Thoracic aorta (tissue), 2 donors: ENCODE results near the gene C13orf46. TPM values are rescaled to one million over a fixed set of nuclear protein-coding genes. Genes with fewer than 3 reads are reported as not detected.

Experiments
- ATAC-seq: fragments of 150-250 bp; one replicate; pipeline ENCODE4 v1.8.0; 2017; ENCODE audit warnings: low read depth; ENCODE audit not compliant: insufficient number of reproducible peaks, low FRiP score
- DNase-seq: peaks from one replicate; pipeline ENCODE4 v3.0.0-alpha.2; 2020; ENCODE audit warnings: low spot score
- H3K27ac ChIP-seq, 2 donors: fragments of 200-600 bp; sonication (generic); 1 replicate in 1 of 2; 2 replicates in 1 of 2; pipeline ENCODE4 v1.5.1; 2016; ENCODE audit warnings: mild to moderate bottlenecking in 2 of 2, moderate library complexity in 2 of 2
- H3K27me3 ChIP-seq: fragments of 200-600 bp; sonication (generic); replicated peaks from 2 replicates; pipeline ENCODE4 v1.6.0; 2016; ENCODE audit warnings: mild to moderate bottlenecking; ENCODE audit not compliant: insufficient read depth
- H3K36me3 ChIP-seq: fragments of 200-600 bp; sonication (generic); one replicate; pipeline ENCODE4 v1.5.1; 2016
- H3K4me1 ChIP-seq, 2 donors: fragments of 200-600 bp; sonication (generic); 1 replicate in 1 of 2; 2 replicates in 1 of 2; pipeline versions ENCODE4 v1.5.1 to v1.6.0; 2016; ENCODE audit warnings: low read depth in 2 of 2, mild to moderate bottlenecking in 1 of 2; ENCODE audit not compliant: control insufficient read depth in 1 of 2
- H3K4me3 ChIP-seq: fragments of 200-600 bp; sonication (generic); 2 replicates; pipeline ENCODE4 v1.5.1; 2016; ENCODE audit warnings: mild to moderate bottlenecking
- H3K9me3 ChIP-seq: fragments of 200-600 bp; sonication (generic); 2 replicates; pipeline ENCODE4 v1.5.1; 2016
- CTCF ChIP-seq: fragments of 200-600 bp; sonication (generic); IDR thresholded peaks from one replicate; pipeline ENCODE4 v1.5.1; 2019; ENCODE audit warnings: antibody characterized with exemption
- total RNA-seq, 2 donors: library from RNA; depleted of rRNA; stranded (reverse); fragments of >200 nt; gene quantifications; one replicate each; pipeline versions ENCODE4 v1.1.0 to v1.2.3, GENCODE V29; 2016

C13orf46 gene
- total RNA-seq, 2 donors from 2014 or later, result 1.1 TPM

- no peaks in the 10 kb centered on the region for H3K27me3 ChIP-seq
- no peaks in the 10 kb centered on the region for H3K4me1 ChIP-seq
- DNase-seq (no peak), ATAC-seq (no peak)
- TF ChIP-seq CTCF, result no peak
- H3K27ac ChIP-seq, result no peak overlapping the region
- no peaks in the 10 kb centered on the region for H3K9me3 ChIP-seq
- H3K36me3 ChIP-seq, result peaks cover 68% of the 10 kb centered on the region
- no peak overlapping the region for H3K4me3 ChIP-seq
These were observed 43.3 kb upstream of the C13orf46 start for GRCh38 chr13:114017028-114017630.

- H3K27me3 ChIP-seq, result no peaks in the 10 kb centered on the region
- H3K9me3 ChIP-seq, result no peaks in the 10 kb centered on the region
- no peak overlapping the region for H3K4me3 ChIP-seq
- TF ChIP-seq CTCF, result no peak
- no peak for ATAC-seq
- no peak for DNase-seq
- H3K4me1 ChIP-seq, result no peaks in the 10 kb centered on the region
- H3K27ac ChIP-seq, result no peak overlapping the region
- peaks cover 61% of the 10 kb centered on the region for H3K36me3 ChIP-seq
These were observed 42.6 kb upstream of the C13orf46 start for GRCh38 chr13:114016321-114017027.

GRCh38 chr13:114015969-114016295 lies 42.1 kb upstream of the C13orf46 start:
- peaks cover 63% of the 10 kb centered on the region for H3K36me3 ChIP-seq
- no peak for TF ChIP-seq CTCF
- no peak for ATAC-seq
- no peaks in the 10 kb centered on the region for H3K9me3 ChIP-seq
- no peak for DNase-seq
- H3K4me3 ChIP-seq, result no peak overlapping the region
- H3K4me1 ChIP-seq, result no peaks in the 10 kb centered on the region
- H3K27me3 ChIP-seq, result no peaks in the 10 kb centered on the region
- no peak overlapping the region for H3K27ac ChIP-seq

GRCh38 chr13:114015111-114015968 lies 41.5 kb upstream of the C13orf46 start:
- no peak for DNase-seq
- H3K36me3 ChIP-seq, result peaks cover 60% of the 10 kb centered on the region
- no peak for TF ChIP-seq CTCF
- no peak overlapping the region for H3K4me3 ChIP-seq
- no peaks in the 10 kb centered on the region for H3K4me1 ChIP-seq
- no peaks in the 10 kb centered on the region for H3K9me3 ChIP-seq
- ATAC-seq, result no peak
- no peak overlapping the region for H3K27ac ChIP-seq
- H3K27me3 ChIP-seq, result no peaks in the 10 kb centered on the region

GRCh38 chr13:114013952-114014629 lies 40.2 kb upstream of the C13orf46 start:
- Histone ChIP-seq H3K4me1 (no peaks in the 10 kb centered on the region), H3K4me3 (no peak overlapping the region), H3K27ac (no peak overlapping the region), H3K27me3 (no peaks in the 10 kb centered on the region), H3K9me3 (no peaks in the 10 kb centered on the region), H3K36me3 (peaks cover 65% of the 10 kb centered on the region)
- ATAC-seq, result no peak
- no peak for DNase-seq
- no peak for TF ChIP-seq CTCF
